SK-N-SH (cell line): ENCODE data around the gene PIBF1. TPM values are rescaled to one million over a fixed set of nuclear protein-coding genes. Genes with fewer than 3 reads are reported as not detected.

Source experiments
- CTCF ChIA-PET: fragments of 300-600, 350-600 bp; formaldehyde crosslinking; extraction: SDS; loops from one replicate; lab custom pipeline; 2021; lab: Yijun Ruan, JAX
- POLR2A ChIA-PET: fragments of 350-600 bp; sonication (Branson Sonifier 250); formaldehyde crosslinking; extraction: SDS; loops from one replicate; lab custom pipeline; 2020; ENCODE audit warnings: antibody characterized with exemption, inconsistent platforms; lab: Yijun Ruan, JAX
- DNase-seq: peaks from one replicate; pipeline ENCODE4 v3.0.0; 2012
- H2AFZ ChIP-seq: fragments of 200-600 bp; sonication (generic); 2 replicates; pipeline ENCODE4 v1.8.1; 2016; ENCODE audit warnings: antibody characterized with exemption, mild to moderate bottlenecking, low read depth
- H3F3A ChIP-seq: fragments of 200-600 bp; sonication (generic); replicated peaks from 2 replicates; pipeline ENCODE3; 2016; ENCODE audit warnings: antibody characterized with exemption, mild to moderate bottlenecking; ENCODE audit not compliant: insufficient read depth
- H3K27ac ChIP-seq, 2 experiments: fragments of 200-500 bp in 1 of 2; fragments of 200-600 bp in 1 of 2; sonication (Bioruptor generic) in 1 of 2; sonication (generic), shearing (Covaris generic) in 1 of 2; 2 replicates each; pipeline versions ENCODE4 v1.5.1 to v1.6.1; 2014 to 2016; ENCODE audit warnings: low read depth in 2 of 2, inconsistent platforms in 1 of 2, low read length in 1 of 2, mild to moderate bottlenecking in 1 of 2, mixed read lengths in 1 of 2
- H3K27me3 ChIP-seq: fragments of 200-600 bp; sonication (generic), shearing (Covaris generic); 2 replicates; pipeline ENCODE4 v1.6.1; 2016; ENCODE audit warnings: mixed run types; ENCODE audit not compliant: insufficient read depth
- H3K36me3 ChIP-seq, 2 experiments: fragments of 200-500 bp in 1 of 2; fragments of 200-600 bp in 1 of 2; sonication (Bioruptor generic) in 1 of 2; sonication (generic) in 1 of 2; replicated peaks in 1 of 2; 2 replicates each; pipeline versions ENCODE3 to v1.5.1; 2014 to 2016; ENCODE audit warnings: low read length in 1 of 2, mild to moderate bottlenecking in 1 of 2; ENCODE audit not compliant: insufficient read depth in 2 of 2, control insufficient read depth in 1 of 2
- H3K4me1 ChIP-seq, 2 experiments: fragments of 200-500 bp in 1 of 2; fragments of 200-600 bp in 1 of 2; sonication (Bioruptor generic) in 1 of 2; sonication (generic), shearing (Covaris generic) in 1 of 2; 2 replicates each; pipeline versions ENCODE4 v1.5.1 to v1.6.1; 2014 to 2016; ENCODE audit warnings: low read depth in 1 of 2, low read length in 1 of 2, mixed run types in 1 of 2; ENCODE audit not compliant: insufficient read depth in 2 of 2, control insufficient read depth in 1 of 2
- H3K4me2 ChIP-seq: fragments of 200-600 bp; sonication (generic), shearing (Covaris generic); 2 replicates; pipeline ENCODE4 v1.6.1; 2017; ENCODE audit warnings: mixed run types
- H3K4me3 ChIP-seq, 2 experiments: fragments of 200-500 bp in 1 of 2; fragments of 200-600 bp in 1 of 2; sonication (Bioruptor generic) in 1 of 2; sonication (generic), shearing (Covaris generic) in 1 of 2; 2 replicates each; pipeline versions ENCODE4 v1.5.1 to v1.8.1; 2014 to 2016; ENCODE audit warnings: low read depth in 2 of 2, inconsistent platforms in 1 of 2, low read length in 1 of 2, mild to moderate bottlenecking in 1 of 2, mixed read lengths in 1 of 2, moderate library complexity in 1 of 2
- H3K79me2 ChIP-seq: fragments of 200-600 bp; sonication (generic); 2 replicates; pipeline ENCODE4 v1.8.1; 2017; ENCODE audit warnings: mild to moderate bottlenecking; ENCODE audit not compliant: insufficient read depth
- H3K9ac ChIP-seq: fragments of 200-600 bp; sonication (generic); 2 replicates; pipeline ENCODE4 v1.6.1; 2017; ENCODE audit warnings: mixed run types
- H3K9me2 ChIP-seq: fragments of 200-600 bp; sonication (generic); 2 replicates; pipeline ENCODE4 v1.6.1; 2017; ENCODE audit warnings: mixed run types
- H3K9me3 ChIP-seq: fragments of 200-600 bp; sonication (generic); 2 replicates; pipeline ENCODE4 v1.6.1; 2017; ENCODE audit warnings: mixed run types, mild to moderate bottlenecking, moderate library complexity
- H4K20me1 ChIP-seq: fragments of 200-600 bp; sonication (generic); 2 replicates; pipeline ENCODE4 v1.6.1; 2017; ENCODE audit warnings: mild to moderate bottlenecking, mixed run types; ENCODE audit not compliant: insufficient read depth
- ELF1 ChIP-seq: IDR thresholded peaks from 2 replicates; pipeline ENCODE4 v1.4.0; 2012
- EP300 ChIP-seq, 2 experiments: IDR thresholded peaks; 2 replicates each; pipeline versions ENCODE4 v1.4.0 to v1.6.1; 2012; ENCODE audit warnings: borderline replicate concordance in 1 of 2, low read depth in 1 of 2, low read length in 1 of 2
- EZH2phosphoT487 ChIP-seq: fragments of 200-600 bp; sonication (generic); IDR thresholded peaks from 2 replicates; pipeline ENCODE4 v1.6.1; 2017; ENCODE audit warnings: low read depth, mixed run types, mild to moderate bottlenecking, antibody characterized with exemption, moderate library complexity, borderline replicate concordance
- GATA2 ChIP-seq: sonication (generic); formaldehyde crosslinking; IDR thresholded peaks from 2 replicates; pipeline ENCODE4 v1.5.0; 2020; ENCODE audit warnings: mild to moderate bottlenecking, missing genetic modification reagents
- MEF2A ChIP-seq: IDR thresholded peaks from 2 replicates; pipeline ENCODE4 v1.4.0; 2012; ENCODE audit warnings: low read depth, borderline replicate concordance
- MXI1 ChIP-seq: IDR thresholded peaks from 2 replicates; pipeline ENCODE4 v1.6.1; 2012; ENCODE audit warnings: mild to moderate bottlenecking, low read depth, low read length, improper control_type of control experiment
- RAD21 ChIP-seq: IDR thresholded peaks from 2 replicates; pipeline ENCODE4 v1.6.1; 2012; ENCODE audit warnings: mild to moderate bottlenecking, low read length
- RFX5 ChIP-seq: IDR thresholded peaks from 2 replicates; pipeline ENCODE4 v1.6.1; 2012; ENCODE audit warnings: mild to moderate bottlenecking, improper control_type of control experiment, low read length
- SMC3 ChIP-seq: IDR thresholded peaks from 2 replicates; pipeline ENCODE4 v1.6.1; 2012; ENCODE audit warnings: low read depth, low read length, improper control_type of control experiment
- TAF1 ChIP-seq: IDR thresholded peaks from 2 replicates; pipeline ENCODE4 v1.6.1; 2012; ENCODE audit warnings: low read depth, mild to moderate bottlenecking, low read length, moderate library complexity, borderline replicate concordance
- WGBS: methylation state at CpG from one replicate; pipeline ENCODE4 v1.1.6; 2017; ENCODE audit warnings: low lambda C conversion rate; 5-methylcytosine and 5-hydroxymethylcytosine counted together
- polyA plus RNA-seq, 3 experiments: library from polyadenylated mRNA; depleted of rRNA; stranded (reverse); fragments of >200 nt; gene quantifications; 2 replicates each; pipeline ENCODE4 v1.2.3, GENCODE V29; 2012
- TF ChIP-seq, protein P1 (sequence below): fragments of 150-350 bp; IDR thresholded peaks from 2 replicates; pipeline ENCODE4 v1.6.1; 2016; ENCODE audit warnings: mild to moderate bottlenecking, low read depth, low read length
- TF ChIP-seq, protein P2 (sequence below): IDR thresholded peaks from 2 replicates; pipeline ENCODE4; 2012

The PIBF1 gene
- polyA plus RNA-seq, 1 of the 3 experiments (the other 2 are of a cell fraction) = 3.9 TPM

DNA sequence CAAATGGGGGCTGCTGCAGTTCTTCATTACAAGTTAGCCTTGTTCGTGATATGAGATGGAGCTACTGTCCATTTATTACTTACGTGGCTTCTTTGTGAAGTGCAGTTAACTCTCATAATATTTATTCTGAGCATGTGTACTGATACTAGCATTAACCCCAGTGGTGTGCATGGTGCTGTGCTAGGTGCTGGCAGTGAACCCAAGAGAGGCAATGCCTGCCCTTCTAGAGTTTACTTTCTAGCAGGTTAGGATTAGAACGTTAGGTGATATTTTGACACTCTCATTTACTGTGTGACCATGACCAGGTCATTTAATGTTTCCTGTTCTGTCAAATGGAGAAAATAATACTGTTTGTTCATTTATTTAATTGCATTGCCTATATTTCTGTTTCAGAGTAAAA lies 16.9 kb downstream of the PIBF1 start:
- Histone ChIP-seq H3K9ac (no peak overlapping the region), H3K79me2 (peaks cover 23% of the 10 kb centered on the region), H4K20me1 (no peaks in the 10 kb centered on the region), H3K27me3 (no peaks in the 10 kb centered on the region), H3K4me1 (no peaks in the 10 kb centered on the region), H3K4me2 (no peak overlapping the region), H3K36me3 (peaks cover 58 to 82% of the 10 kb centered on the region in 2 experiments), H3K27ac (no peak overlapping the region), H3K9me2 (no peaks in the 10 kb centered on the region), H2AFZ (no peak overlapping the region), H3K9me3 (no peaks in the 10 kb centered on the region), H3F3A (no peaks in the 10 kb centered on the region), H3K4me3 (no peak overlapping the region)
- WGBS = 75% methylated on average over 3 of the region's 3 CpGs
- CTCF ChIA-PET = no interaction called here
- POLR2A ChIA-PET = no interaction called here
- TF ChIP-seq, protein P1, sequence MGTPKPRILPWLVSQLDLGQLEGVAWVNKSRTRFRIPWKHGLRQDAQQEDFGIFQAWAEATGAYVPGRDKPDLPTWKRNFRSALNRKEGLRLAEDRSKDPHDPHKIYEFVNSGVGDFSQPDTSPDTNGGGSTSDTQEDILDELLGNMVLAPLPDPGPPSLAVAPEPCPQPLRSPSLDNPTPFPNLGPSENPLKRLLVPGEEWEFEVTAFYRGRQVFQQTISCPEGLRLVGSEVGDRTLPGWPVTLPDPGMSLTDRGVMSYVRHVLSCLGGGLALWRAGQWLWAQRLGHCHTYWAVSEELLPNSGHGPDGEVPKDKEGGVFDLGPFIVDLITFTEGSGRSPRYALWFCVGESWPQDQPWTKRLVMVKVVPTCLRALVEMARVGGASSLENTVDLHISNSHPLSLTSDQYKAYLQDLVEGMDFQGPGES = no peak
- no peak for TF ChIP-seq RFX5
- no peak for TF ChIP-seq SMC3
- no peak for TF ChIP-seq MXI1
- TF ChIP-seq GATA2 (CRISPR knock-in tag) = no peak
- no peak for TF ChIP-seq TAF1
- no peak for TF ChIP-seq EZH2phosphoT487
- no peak for DNase-seq

DNA sequence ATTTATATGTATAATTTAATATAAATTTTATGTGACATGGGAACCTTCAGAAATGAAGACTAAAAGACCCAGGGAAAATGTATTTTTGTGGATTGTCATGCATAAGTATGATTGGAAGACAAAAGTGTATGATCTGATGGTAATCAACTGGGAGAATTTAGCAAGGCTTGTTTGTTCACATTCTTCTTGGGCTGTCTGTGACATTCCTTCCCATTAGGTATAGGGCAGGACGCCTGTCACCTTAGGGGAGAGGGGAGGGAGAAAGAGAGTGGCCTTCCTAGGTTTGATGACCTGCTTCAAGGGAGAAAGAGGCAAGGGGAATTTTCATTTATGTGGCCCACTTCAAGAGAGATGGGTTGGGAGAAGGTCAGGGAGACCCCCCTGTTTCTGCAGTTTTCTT lies 22.4 kb downstream of the PIBF1 start:
- CTCF ChIA-PET = no interaction called here
- Histone ChIP-seq H3K79me2 (peaks cover 16% of the 10 kb centered on the region; the same call in 1 of the 2 replicates), H3K4me3 (no peak overlapping the region), H3K4me2 (no peak overlapping the region), H3K9me2 (no peaks in the 10 kb centered on the region), H3K36me3 (peaks cover 42 to 52% of the 10 kb centered on the region in 2 experiments), H3K27ac (no peak overlapping the region), H3K4me1 (no peaks in the 10 kb centered on the region), H3F3A (peaks cover 20% of the 10 kb centered on the region), H3K27me3 (no peaks in the 10 kb centered on the region), H2AFZ (no peak overlapping the region), H3K9ac (no peak overlapping the region), H4K20me1 (no peaks in the 10 kb centered on the region), H3K9me3 (no peaks in the 10 kb centered on the region)
- 86% methylated on average over 1 of the region's 1 CpG for WGBS
- DNase-seq = no peak
- POLR2A ChIA-PET = no interaction called here
- TF ChIP-seq MEF2A = no peak
- TF ChIP-seq, protein P1 = no peak
- no peak for TF ChIP-seq RAD21
- no peak for TF ChIP-seq ELF1
- no peak for TF ChIP-seq RFX5
- TF ChIP-seq, protein P2, sequence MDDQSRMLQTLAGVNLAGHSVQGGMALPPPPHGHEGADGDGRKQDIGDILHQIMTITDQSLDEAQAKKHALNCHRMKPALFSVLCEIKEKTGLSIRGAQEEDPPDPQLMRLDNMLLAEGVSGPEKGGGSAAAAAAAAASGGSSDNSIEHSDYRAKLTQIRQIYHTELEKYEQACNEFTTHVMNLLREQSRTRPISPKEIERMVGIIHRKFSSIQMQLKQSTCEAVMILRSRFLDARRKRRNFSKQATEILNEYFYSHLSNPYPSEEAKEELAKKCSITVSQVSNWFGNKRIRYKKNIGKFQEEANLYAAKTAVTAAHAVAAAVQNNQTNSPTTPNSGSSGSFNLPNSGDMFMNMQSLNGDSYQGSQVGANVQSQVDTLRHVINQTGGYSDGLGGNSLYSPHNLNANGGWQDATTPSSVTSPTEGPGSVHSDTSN = no peak
- no peak for TF ChIP-seq MXI1
- TF ChIP-seq EP300 (IDR thresholded peaks at IDR 0.05; ENCODE audit: borderline replicate concordance in 1 of 2, low read depth in 1 of 2, low read length in 1 of 2) = no peak
